Thyroid gland (tissue), 4 donors: Measurements from ENCODE around the gene ABI3BP.

ENCODE experiments used
- CTCF ChIP-seq, 6 experiments: fragments of 200-600 bp in 3 of 6; fragments of 450-650 bp in 3 of 6; sonication (generic) in 3 of 6; IDR thresholded peaks; one replicate each; pipeline ENCODE4 v1.5.1; 2016 to 2019; ENCODE audit warnings: antibody characterized with exemption in 6 of 6, mild to moderate bottlenecking in 2 of 6, inconsistent platforms in 1 of 6, moderate library complexity in 1 of 6
- POLR2A ChIP-seq, 2 donors: fragments of 450-650 bp; IDR thresholded peaks; one replicate each; pipeline ENCODE4 v1.6.1; 2017; ENCODE audit warnings: antibody characterized with exemption in 2 of 2, mild to moderate bottlenecking in 2 of 2, moderate library complexity in 1 of 2

DNA sequence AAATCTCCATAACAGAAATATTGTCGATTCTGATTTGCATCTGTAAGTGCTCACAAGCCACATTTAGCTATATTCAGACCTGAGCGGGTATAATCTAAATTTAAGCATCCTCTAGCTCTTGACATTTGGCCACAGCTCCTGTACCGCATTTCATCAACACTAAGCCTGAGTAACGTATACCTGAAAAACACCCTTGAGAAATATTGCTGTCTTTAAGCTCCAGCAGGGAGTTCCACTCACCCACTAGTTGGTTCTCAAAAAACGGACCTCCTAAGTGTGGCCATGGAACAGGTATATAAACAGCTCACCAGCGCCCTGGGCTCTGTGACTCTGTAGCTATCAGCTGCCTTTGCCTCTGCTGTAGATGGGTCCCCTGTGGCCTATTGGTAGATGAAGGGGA lies 80.7 kb downstream of the ABI3BP start:
- TF ChIP-seq CTCF (IDR thresholded peaks at IDR 0.05) (no peak), POLR2A (IDR thresholded peaks at IDR 0.05) (no peak)
